Stromal cell of bone marrow (primary cell): ENCODE results near the gene ROCK2.
"Not testable (repeated sequence)": the region's sequence is repeated elsewhere in the genome, so short reads cannot be mapped to it uniquely, and the experiment has no call there.

Experiments used
- DNase-seq: peaks from one replicate; pipeline ENCODE4 v3.0.0-alpha.2; 2012; ENCODE audit warnings: low read depth

Gene ROCK2

DNA sequence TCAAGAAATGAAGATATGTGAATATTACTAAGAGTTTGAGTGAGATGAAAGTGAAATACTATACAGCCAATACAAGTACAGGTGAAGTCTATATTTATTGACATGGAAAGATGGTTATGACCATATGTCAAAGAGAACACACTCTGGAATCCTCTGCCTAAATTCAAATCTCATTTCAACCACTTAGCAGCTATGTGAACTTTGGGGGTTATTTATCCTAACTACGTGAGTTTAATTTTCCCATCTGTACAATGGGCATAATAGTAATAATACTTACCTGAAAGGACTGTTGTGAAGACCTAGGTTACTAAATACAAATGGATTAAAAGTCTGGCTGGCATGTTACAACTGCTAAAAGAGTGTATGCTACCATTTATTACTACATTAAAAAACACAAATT, 79.6 kb downstream of the ROCK2 start:
- no peak for DNase-seq

DNA sequence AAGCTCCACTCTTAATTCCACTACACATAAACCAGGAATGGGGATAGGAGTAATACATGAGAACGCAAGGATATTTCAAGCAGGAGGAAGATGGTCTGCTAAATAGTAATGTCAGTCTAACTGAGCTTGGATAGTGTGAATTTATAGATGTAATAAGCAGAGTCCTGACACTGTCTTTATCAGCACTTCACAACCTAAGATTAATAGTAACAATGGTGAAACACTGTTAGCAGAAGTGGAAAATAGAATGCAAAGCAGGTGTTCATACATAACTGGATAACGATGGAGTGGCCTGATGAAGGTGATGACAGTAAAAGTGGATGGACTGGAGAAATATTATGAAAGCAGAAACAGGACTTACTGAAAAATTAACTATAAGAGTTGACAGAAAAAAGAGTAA, 80.4 kb downstream of the ROCK2 start:
- DNase-seq, result no peak

DNA sequence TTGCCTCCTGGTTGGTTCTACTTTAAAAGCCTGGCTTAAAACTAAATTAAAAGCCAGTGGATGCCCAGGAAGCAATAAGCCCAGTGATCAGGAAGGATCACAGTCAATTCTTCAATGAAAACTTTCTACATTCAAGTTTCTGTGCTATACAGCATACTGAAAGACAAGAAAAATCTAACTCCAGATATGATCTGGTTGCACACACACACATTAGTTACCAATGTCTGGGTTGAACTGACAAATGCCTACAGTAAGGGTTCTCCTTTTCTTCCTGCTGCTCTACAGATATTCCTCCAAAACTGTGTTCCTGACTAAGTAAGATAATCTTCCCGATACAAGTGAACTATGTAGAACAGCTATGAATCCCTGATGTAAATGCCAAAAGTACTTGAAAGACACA, 81.3 kb downstream of the ROCK2 start:
- no peak for DNase-seq

DNA sequence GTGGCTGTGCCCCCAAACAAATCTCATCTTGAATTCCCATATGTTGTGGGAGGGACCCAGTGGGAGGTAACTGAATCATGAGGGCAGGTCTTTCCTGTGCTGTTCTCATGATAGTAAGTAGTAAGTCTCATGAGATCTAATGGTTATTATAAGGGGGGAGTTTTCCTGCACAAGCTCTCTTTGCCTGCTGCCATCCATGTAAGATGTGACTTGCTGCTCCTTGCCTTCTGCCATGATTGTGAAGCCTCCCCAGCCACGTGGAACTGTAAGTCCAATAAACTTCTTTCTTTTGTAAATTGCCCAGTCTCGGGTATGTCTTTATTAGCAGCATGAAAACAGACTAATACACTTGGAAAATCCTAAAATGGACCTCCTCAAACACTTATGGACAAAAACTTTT, 82.0 kb downstream of the ROCK2 start:
- DNase-seq, result not testable (repeated sequence)

DNA sequence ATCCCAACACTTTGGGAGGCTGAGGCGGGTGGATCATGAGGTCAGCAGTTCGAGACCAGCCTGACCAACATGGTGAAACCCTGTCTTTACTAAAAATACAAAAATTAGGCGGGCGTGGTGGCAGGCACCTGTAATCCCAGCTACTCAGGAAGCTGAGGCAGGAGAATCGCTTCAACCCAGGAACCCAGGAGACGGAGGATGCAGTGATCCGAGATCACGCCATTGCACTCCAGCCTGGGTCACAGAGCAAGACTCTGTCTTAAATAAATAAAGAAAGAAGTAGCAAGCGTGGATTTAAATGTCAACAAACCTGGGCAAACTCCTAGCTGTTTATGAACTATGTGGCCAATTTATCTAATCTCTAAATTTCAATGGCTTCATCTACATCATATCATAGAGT, 82.9 kb downstream of the ROCK2 start:
- DNase-seq, result not testable (repeated sequence)

DNA sequence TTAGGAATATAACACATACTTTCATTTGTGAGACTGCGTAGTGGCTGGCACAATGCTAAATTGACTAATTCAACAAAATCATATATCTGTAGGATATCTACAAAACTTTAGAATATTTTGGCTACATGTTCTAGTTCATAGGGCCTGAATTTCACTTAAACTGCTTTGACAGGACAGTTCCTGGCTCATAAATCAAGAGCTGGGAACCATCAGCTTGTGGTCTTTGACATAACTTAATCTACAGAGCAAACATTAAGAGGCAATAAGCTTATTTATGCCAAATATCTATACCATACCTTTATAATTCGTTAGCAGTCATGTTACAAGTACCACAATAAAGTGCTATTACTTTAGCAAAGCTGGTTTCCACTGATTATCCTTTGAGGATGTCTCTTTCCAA, 83.5 kb downstream of the ROCK2 start:
- no peak for DNase-seq

DNA sequence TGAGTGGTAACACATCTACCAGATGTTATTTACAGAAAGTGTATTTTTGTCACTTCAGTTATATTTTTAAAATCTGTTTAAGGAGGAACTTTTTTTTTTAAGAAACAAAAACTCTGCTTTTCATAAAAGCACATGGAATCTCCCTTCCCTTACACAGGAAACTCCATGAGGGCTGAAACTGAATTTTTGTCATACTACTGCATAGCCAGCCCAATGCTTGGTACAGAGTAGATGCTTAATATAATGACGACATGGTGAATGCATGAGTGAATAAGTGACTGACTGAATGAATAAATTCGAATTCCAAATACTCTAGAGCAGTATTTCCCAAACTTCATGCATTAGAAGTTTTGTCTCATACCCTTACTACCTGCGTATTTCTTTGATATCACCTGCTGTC, 86.5 kb downstream of the ROCK2 start:
- DNase-seq, result no peak

DNA sequence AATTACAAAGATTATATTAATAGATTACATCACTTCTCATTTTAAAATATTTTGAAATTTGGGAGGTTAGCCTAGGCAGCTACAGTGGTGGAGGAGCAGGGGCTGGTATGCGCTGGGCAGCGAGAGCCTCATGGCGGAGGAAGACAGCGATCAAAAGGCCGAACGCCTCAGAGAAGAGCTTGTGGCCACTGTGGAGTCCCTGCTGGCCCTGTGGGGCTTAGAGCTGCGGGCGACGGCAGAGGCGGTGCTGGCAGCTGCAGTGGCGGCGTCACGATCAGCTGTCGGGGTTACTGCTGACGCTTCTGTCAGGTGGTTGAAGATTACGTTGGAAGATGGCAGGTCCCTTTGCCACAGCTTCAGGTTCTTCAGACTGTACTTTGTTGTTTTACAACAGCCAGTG, 87.4 kb downstream of the ROCK2 start:
- DNase-seq, result no peak

DNA sequence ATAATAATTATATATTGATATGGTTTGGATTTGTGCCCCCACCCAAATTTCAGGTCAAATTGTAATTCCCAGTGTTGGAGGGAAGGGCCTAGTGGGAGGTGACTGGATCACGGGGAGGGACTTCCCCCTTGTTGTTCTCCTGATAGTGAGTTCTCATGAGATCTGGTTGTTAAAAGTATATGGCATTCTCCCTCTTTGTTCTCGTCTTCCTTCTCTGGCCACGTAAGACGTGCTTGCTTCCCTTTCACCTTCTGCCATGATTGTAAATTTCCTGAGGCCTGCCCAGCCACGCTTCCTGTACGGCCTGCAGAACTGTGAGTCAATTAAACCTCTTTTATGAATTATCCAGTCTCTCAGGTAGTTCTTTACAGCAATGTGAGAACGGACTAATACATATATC, 88.3 kb downstream of the ROCK2 start:
- DNase-seq, result no peak

DNA sequence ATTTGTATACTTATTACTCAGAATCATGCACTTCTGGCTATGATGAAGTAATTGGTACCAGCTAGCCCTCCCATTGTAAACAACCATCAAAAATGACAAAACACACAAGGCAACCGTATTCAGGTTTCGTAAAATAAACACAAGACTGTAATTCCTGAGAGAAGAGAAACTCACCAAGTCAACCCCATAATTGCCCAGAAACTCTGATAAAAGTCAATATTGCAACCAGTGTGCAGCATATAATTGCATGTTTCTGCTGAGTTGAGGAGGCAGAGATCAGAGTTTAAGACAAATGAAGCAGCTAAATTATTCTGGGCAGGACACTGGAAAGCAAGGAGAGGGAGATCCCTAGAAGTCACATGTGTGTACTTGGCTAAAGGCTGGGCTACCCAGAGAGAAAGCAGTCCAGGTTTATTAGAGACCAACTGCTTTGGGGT, 90.3 kb downstream of the ROCK2 start:
- DNase-seq, result no peak

DNA sequence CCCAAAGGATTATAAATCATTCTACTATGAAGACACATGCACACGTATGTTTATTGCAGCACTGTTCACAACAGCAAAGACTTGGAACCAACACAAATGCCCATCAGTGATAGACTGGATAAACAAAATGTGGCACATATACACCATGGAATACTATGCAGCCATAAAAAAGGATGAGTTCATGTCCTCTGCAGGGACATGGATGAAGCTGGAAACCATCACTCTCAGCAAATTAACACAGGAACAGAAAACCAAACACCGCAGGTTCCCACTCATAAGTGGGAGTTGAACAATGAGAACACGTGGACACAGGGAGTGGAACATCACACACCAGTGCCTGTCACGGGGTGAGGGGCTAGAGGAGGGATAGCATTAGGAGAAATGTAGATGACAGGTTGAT, 92.0 kb downstream of the ROCK2 start:
- DNase-seq, result not testable (repeated sequence)

DNA sequence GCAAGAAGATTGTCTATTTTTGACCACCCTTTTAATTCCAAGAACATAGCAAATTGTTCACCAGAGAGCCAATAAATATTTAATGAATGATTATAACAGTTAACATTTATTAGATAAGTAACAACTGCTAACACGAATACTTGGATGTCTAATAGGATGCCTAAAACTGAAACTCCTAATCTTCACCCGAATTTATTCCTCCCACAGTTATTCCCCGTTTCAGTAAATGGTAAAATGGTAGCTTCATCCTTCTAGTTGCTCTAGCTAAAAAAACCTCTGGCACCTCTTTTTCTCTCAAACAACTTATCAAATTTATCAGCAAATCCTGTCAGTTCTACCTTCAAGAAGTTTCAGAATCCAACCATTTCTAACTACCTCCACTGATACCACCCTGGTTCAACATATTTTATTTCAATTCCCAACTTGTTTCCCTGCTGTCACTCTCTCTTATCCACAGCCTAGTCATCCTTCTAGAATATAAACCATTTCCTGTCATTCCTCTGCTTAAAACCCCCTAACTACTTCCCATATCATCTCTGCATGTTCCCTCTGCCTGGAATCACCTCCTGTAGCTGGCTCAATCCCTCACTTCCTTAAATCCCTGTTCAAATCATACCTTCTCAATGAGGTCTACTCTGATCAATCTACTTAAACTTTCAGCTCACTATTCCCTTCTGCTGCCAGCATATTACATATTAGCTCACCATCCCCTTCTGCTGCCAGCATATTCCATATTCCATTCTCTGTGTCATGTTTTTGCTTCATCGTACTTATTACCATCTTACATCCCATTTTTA, 93.8 kb downstream of the ROCK2 start:
- DNase-seq, result no peak

DNA sequence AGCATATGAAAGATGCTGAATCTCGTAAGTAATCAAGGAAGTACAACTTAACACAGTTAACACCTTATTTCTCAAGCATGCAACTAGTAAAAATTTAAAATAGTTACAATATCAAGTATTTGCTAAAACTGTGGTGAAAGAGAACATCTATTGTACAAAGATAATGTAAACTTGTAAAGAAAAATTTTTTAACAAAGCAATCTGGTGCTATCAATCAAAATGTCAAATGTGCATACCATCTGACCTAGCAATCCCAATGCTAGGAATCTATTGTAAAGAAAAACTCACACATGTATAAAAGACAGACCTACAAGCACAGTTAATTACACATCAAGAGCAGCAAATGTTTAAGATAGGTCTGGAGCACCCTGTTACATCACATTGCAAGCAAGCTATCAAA, 99.1 kb downstream of the ROCK2 start:
- DNase-seq, result no peak

DNA sequence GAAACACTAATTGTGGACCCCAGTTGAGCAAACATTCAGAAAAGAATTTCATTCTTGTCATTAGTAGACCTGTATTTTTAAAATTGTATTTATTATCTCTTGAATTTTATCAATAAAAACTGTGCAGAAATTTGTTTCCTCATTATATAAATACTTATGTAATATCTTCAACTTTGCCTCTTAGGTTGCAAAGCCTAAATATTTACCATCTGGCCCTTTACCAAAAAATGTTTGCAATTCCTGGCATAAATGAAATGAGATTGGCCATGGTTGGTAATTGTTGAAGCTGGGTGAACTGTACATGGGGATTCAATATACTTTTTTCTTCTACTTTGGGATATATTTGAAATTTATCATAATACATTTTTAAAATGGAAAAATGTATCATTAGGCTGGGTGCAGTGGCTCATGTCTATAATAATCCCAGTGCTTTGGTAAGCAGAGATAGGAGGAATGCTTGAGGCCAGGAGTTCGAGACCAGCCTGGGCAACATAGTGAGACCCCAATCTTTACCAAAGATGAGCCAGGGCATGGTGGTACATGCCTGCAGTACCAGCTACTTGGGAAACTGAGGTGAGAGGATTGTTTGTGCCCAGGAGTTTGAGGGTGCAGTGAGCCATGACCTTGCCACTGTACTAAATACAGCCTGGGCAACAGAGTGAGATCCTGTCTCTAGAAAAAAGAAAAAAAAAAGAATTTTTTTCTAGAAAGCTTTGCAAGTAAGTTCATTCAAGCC, 100.2 kb downstream of the ROCK2 start:
- no peak for DNase-seq

DNA sequence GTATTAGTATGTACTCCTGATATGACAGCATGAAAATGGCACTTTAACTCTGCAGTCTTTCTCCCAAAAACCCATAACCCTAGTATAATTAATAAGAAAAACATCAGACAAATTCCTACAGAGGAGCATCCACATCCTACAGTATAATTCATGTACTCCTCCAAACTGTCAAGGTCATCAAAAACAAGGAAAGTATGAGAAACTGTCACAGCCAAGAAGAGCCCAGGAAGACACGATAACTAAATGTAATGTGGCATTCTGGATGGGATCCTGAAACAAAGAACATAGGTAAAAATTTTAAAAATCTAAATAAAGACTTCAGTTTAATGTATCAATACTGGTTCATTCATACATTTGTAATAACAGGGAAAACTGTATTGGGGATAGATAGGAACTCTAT, 100.9 kb downstream of the ROCK2 start:
- DNase-seq, result no peak

DNA sequence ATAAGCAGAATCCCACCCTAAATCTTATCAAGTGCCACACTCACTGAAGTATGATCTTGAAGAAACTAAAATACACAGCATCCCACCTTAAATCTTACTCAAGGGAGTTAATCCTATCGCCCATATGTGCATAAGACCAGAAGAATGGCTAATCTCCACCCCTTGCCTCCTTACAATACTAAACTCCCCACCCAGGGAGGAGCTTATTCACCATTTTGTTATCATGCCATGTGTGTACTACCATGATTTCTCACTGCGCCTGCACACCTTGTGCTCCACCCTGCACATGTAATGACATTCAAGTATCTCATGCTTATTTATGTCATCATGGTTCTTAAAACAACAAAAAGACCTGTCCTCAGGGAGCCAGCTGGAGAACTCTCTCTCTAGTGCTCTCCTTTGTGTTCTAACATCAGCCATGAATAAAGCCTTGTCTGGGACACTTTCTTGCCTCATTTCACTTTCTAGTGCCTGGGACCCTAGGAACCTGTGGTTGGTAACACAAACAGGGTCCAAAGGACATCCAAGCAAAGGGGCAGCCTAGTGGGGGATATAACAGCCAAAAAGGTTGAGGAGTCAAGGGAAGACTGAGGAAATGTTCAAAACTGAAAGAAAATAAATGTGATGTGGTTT, 101.8 kb downstream of the ROCK2 start:
- no peak for DNase-seq

DNA sequence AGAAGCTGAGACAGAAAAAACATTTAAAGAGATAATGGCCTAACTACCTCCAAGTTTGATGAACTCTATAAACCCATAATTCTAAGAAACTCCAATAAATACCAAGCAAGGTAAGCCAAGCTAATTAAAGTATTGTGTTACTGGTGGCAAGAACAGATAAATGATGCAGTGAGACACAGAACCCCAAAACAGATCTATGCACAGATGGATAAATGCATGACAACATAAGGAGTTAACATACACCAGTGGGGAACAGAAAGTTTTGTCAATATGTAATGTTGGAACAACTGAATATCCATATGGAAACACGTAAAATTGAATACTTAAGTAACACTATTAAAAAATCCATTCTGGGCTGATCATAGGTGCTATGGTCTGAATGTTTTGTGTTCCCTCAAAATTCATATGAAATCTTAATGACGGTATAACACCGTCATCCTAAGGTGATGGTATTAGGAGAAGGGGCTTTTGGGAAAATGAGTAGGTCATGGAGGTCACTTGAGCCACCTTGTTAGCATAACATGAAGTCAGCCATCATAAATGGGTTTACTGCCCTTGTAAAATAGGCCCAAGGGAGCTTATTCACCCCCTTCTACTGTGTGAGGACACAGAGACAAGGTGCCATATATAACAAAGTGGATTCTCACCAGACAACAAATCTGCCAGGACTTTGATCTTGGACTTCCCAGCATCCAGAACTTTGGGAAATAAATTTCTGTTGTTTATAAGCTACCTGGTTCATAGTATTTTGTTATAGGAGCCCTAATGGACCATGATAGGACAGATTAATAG, 102.8 kb downstream of the ROCK2 start:
- DNase-seq, result no peak

DNA sequence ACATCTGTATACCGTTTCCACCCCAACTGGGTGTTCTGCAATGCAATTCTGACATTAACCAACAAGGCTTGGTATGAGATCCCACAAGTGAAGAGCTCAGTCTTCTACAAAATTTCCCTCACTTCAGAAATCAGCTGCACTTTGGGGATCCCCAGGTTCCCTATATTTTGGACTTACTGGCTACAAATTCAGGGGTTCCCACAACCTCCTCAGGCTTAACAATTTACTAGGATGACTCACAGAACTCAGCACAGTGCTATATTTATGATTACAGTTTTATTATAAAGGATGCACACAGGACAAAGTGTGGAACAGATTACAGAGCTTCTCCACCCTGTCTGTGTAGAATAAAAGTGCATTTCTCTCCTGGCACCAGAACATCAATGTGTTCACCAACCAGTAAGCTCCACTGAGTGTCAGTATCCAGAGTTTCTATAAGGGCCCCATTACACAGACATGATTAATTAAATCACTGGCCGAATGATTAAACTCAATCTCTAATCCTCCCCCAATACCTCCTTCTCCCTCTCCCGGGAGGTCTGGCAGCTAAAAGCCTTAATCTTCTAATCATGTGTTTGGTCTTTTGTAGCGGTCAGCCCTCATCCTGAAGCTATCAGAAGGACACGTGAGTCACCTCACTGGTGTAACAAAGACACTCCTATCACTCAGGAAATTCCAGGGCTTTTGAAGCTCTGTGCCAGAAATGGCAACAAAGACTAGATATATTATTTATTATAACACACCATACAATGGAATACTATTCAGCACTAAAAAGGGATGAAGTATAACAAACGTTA, 104.6 kb downstream of the ROCK2 start:
- no peak for DNase-seq

DNA sequence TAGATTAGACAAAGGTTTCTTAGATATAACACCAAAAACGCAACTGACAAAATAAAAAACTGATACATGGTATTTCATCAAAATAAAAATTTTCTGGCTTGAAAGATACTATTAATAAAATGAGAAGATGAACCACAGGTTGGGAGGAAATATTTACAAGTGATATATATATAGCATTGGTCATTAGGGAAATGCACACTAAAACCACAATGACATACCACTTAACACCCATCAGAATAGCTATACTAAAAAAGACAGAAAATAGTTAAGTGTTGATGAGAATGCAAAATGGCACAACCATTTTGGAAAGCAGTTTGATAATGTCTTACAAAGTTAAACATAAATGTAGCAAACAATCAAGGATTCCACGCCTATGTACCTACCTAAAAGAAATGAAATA, 105.3 kb downstream of the ROCK2 start:
- DNase-seq, result no peak

DNA sequence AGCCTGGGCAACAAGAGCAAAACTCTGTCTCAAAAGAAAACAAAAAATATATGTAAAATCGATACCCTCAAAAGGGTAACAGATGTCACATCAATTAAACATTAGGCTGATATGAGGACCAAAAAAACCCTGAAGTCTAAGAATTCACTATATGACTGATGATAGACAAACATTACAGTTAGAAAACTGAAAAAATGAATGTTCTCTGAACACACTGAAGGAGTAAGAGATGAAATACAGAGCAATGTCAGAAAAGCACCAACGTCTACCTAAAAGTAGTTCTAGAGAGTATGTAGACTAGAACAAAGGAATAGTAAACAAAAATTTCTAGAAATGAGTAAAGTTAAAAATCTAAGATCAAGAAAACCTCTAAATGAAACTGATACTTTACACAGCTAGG, 107.3 kb downstream of the ROCK2 start:
- DNase-seq, result no peak

DNA sequence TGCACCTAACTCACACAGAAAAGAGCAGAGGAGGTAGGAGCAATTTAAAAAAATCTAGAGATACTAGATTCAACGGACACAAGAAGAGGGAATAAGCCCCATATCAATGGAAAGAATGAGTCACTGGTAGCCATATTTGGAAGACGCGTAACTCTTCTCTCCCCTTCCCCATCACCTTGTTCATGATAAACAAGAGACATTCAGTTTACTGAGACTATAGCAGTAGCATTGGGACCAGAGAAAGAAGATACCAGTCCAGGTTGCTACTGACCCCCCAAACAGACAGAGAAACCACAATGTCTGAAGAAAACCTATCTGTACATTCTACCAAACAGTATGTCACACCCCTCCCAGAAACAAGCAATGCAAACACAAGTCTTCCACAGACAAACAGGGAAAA, 108.1 kb downstream of the ROCK2 start:
- DNase-seq, result no peak

DNA sequence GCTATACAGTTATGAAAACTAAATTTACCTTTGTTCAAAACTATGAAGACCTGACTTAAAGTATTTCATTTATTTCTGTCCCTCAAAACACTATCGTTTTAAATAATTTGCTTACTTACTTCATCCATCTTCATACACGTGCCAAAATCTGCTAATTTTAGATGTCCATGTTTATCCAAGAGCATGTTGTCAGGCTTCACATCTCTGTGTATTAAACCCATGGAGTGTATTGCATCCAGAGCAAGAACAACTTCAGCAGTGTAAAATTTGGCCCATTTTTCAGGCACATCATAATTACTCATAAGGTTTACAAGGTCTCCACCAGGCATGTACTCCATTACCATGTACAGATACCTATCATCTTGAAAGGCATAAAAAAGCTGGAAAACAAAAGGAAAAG, 108.9 kb downstream of the ROCK2 start:
- DNase-seq, result no peak
